Hepatocyte (in vitro differentiated cells): Measurements from ENCODE around the gene OR7C2. TPM values are rescaled to one million over a fixed set of nuclear protein-coding genes. Genes with fewer than 3 reads are reported as not detected.

Experiments
- DNase-seq: peaks from one replicate; pipeline ENCODE4 v3.0.0-alpha.2; 2016; ENCODE audit warnings: low spot score
- H2AFZ ChIP-seq: fragments of 200-600 bp; sonication (generic); 2 replicates; pipeline ENCODE4 v1.6.0; 2016; ENCODE audit warnings: antibody characterized with exemption, mild to moderate bottlenecking
- H3K27ac ChIP-seq: fragments of 200-600 bp; sonication (generic); 2 replicates; pipeline ENCODE4 v1.5.1; 2016; ENCODE audit warnings: mild to moderate bottlenecking
- H3K27me3 ChIP-seq: fragments of 200-600 bp; sonication (generic); 2 replicates; pipeline ENCODE4 v1.6.1; 2016
- H3K36me3 ChIP-seq: fragments of 200-600 bp; sonication (generic); replicated peaks from 2 replicates; pipeline ENCODE4 v1.5.1; 2016; ENCODE audit warnings: low read depth; ENCODE audit not compliant: insufficient read depth
- H3K4me1 ChIP-seq: fragments of 200-600 bp; sonication (generic); 2 replicates; pipeline ENCODE4 v1.5.1; 2016; ENCODE audit warnings: mild to moderate bottlenecking, moderate library complexity; ENCODE audit not compliant: insufficient read depth
- H3K4me2 ChIP-seq: fragments of 200-600 bp; sonication (generic); 2 replicates; pipeline ENCODE4 v1.6.0; 2016
- H3K4me3 ChIP-seq: fragments of 200-600 bp; sonication (generic); 2 replicates; pipeline ENCODE4 v1.5.1; 2016; ENCODE audit warnings: mild to moderate bottlenecking
- H3K79me2 ChIP-seq: fragments of 200-600 bp; sonication (generic); 2 replicates; pipeline ENCODE4 v1.6.0; 2017; ENCODE audit warnings: mild to moderate bottlenecking
- H3K9me2 ChIP-seq: fragments of 200-600 bp; sonication (generic); replicated peaks from 2 replicates; pipeline ENCODE4 v1.6.0; 2017; ENCODE audit warnings: mild to moderate bottlenecking; ENCODE audit not compliant: insufficient read depth
- H3K9me3 ChIP-seq: fragments of 200-600 bp; sonication (generic); 2 replicates; pipeline ENCODE4 v1.5.1; 2016; ENCODE audit warnings: low read depth, mild to moderate bottlenecking
- H4K20me1 ChIP-seq: fragments of 200-600 bp; sonication (generic); 2 replicates; pipeline ENCODE4 v1.6.0; 2016; ENCODE audit warnings: mild to moderate bottlenecking; ENCODE audit not compliant: insufficient read depth, poor library complexity, severe bottlenecking
- EZH2 ChIP-seq: fragments of 200-600 bp; sonication (generic); IDR thresholded peaks from 2 replicates; pipeline ENCODE4 v1.6.1; 2016; ENCODE audit warnings: antibody characterized with exemption, mild to moderate bottlenecking, borderline replicate concordance
- EZH2phosphoT487 ChIP-seq: fragments of 200-600 bp; sonication (generic); IDR thresholded peaks from one replicate; pipeline ENCODE4 v1.6.1; 2018; ENCODE audit warnings: antibody characterized with exemption, mild to moderate bottlenecking, low read depth, moderate library complexity; ENCODE audit not compliant: unreplicated experiment, severe bottlenecking
- WGBS: methylation state at CpG from one replicate; pipeline ENCODE4 v1.1.6; 2016; ENCODE audit warnings: low lambda C conversion rate; ENCODE audit errors: missing lambda C conversion rate; 5-methylcytosine and 5-hydroxymethylcytosine counted together
- polyA plus RNA-seq: library from polyadenylated mRNA; unstranded; fragments of >200 nt; fragmentation: Nextera tagmentation; extraction: Ambion mirVana; gene quantifications from 2 replicates; pipeline ENCODE4 v1.2.1, GENCODE V29; 2016
- total RNA-seq: library from RNA; depleted of rRNA; stranded (reverse); fragments of >200 nt; gene quantifications from 2 replicates; pipeline ENCODE4 v1.2.3, GENCODE V29; 2014
- TF ChIP-seq, protein P1 (sequence below): fragments of 200-600 bp; sonication (generic); IDR thresholded peaks from 2 replicates; pipeline ENCODE4 v1.5.1; 2016; ENCODE audit warnings: antibody characterized with exemption, mild to moderate bottlenecking; ENCODE audit not compliant: poor library complexity

The OR7C2 gene
- total and polyA plus RNA-seq, 2 experiments from 2014 or later = not detected

DNA sequence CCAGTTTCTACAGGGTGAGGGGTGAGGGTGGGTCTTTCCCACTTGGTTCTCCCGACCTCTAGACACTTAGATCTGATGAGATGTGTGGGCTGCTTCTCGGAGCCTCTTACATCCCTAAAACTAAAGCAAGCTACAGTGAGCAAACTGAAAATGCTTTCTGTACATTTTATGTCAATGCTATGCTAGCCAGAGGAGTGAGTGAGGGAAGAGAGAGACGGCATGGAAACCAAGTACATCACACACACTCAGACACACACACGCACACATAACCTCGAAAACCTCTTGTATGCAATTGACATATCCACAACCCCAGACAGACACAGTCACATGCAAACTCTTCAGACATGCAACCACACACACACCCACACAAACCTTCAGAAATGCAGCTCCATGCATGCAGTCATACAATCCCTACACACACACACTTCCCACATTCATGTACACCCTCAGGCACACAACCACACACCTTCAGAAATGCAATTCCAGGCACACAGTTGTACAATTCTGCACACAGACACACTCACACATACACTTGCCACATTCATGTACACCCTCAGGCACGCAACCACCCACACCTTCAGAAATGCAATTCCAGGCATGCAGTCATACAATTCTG lies 37.0 kb downstream of the OR7C2 start:
- 83% methylated on average over 6 of the region's 6 CpGs for WGBS
- TF ChIP-seq EZH2 (no peak), EZH2phosphoT487 (no peak)
- TF ChIP-seq, protein P1, sequence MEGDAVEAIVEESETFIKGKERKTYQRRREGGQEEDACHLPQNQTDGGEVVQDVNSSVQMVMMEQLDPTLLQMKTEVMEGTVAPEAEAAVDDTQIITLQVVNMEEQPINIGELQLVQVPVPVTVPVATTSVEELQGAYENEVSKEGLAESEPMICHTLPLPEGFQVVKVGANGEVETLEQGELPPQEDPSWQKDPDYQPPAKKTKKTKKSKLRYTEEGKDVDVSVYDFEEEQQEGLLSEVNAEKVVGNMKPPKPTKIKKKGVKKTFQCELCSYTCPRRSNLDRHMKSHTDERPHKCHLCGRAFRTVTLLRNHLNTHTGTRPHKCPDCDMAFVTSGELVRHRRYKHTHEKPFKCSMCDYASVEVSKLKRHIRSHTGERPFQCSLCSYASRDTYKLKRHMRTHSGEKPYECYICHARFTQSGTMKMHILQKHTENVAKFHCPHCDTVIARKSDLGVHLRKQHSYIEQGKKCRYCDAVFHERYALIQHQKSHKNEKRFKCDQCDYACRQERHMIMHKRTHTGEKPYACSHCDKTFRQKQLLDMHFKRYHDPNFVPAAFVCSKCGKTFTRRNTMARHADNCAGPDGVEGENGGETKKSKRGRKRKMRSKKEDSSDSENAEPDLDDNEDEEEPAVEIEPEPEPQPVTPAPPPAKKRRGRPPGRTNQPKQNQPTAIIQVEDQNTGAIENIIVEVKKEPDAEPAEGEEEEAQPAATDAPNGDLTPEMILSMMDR = no peak
- Histone ChIP-seq H3K4me3 (no peak overlapping the region), H3K4me2 (peak overlapping the region; percentile 74), H2AFZ (no peak overlapping the region), H3K27ac (no peak overlapping the region), H3K4me1 (no peaks in the 10 kb centered on the region), H3K79me2 (no peaks in the 10 kb centered on the region), H3K9me2 (no peaks in the 10 kb centered on the region), H3K36me3 (no peaks in the 10 kb centered on the region), H4K20me1 (no peaks in the 10 kb centered on the region), H3K27me3 (peaks cover 48% of the 10 kb centered on the region), H3K9me3 (no peaks in the 10 kb centered on the region)
- DNase-seq = no peak

DNA sequence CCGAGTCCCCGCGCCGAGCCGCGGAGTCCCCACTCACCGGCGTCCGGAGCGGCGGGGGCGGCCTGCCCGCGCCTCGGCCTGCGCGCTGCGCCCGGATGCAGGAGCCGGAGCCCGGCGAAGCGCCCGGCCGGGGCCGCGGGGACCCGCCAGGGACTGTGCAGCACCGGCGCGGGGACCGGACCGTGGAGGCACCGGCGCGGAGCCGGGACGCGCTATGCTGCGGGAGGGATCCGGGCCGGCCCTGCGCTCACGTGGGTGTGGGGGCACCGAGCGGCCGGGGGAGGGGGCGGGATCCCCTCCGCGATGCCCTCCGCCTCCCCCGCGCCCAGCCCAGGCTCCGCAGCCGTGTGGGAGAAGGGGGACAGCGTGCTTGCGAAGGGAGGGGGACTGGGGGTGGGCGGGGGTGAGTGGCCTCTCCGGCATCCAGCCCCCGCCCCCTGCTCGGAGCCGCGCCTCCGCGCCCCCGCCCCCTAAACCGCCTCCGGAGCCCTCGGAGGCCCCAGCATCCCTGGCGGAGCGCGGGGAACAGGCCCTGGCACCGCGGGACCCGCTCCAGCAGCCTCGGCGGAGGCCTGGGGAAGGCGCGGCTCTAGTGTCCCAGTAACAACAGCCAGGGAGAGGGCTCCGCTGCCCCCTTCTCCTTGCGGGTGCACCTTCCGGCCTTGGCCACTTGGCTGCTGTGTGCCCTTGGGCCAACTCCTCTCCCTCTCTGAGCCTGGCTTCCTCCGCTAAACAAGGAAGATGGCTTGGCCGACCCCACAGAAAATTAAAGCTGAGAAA lies 38.4 kb downstream of the OR7C2 start, which contains the start of gene SLC1A6:
SLC1A6 (minus strand) TSS at position 389 of the 780 bp plus-strand sequence. CDS start 6,954 bp downstream, outside the sequence.
- H3K4me3 ChIP-seq = peak within 1 kb of the TSS; percentile 20

DNA sequence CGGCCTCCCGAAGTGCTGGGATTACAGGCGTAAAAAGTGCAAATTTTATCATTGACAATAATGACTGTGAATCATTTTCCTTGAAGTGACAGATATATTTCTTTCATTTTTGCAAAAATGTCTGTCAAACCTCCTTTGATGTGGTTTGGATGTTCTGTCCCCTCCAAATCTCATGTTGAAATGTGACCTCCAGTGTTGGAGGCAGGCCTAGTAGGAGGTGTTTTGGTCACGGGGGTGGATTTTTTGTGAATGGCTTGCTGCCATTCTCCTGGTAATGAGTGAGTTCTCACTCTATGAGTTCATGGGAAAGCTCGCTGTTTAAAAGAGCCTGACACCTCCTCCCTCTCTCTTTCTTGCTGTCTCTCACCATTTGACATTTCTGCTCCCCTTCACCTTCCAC lies 43.8 kb downstream of the OR7C2 start:
- no peak overlapping the region for H3K27ac ChIP-seq
- H2AFZ ChIP-seq = no peak overlapping the region
- no peaks in the 10 kb centered on the region for H3K4me1 ChIP-seq
- H3K4me3 ChIP-seq = no peak overlapping the region
- DNase-seq = no peak
- H3K79me2 ChIP-seq = no peaks in the 10 kb centered on the region
- peaks cover 22% of the 10 kb centered on the region for H3K27me3 ChIP-seq
- TF ChIP-seq, protein P1 = no peak
- no peaks in the 10 kb centered on the region for H4K20me1 ChIP-seq
- no peaks in the 10 kb centered on the region for H3K36me3 ChIP-seq
- 77% methylated on average over 5 of the region's 5 CpGs for WGBS
- H3K4me2 ChIP-seq = no peak overlapping the region
- H3K9me3 ChIP-seq = no peaks in the 10 kb centered on the region
- no peaks in the 10 kb centered on the region for H3K9me2 ChIP-seq

More for the DNA sequence above, 38.4 kb downstream of the OR7C2 start, which contains the start of gene SLC1A6:
- peaks cover 48% of the 10 kb centered on the region for H3K27me3 ChIP-seq
- WGBS = 14% methylated on average over 6 of the region's 84 CpGs
- no peaks in the 10 kb centered on the region for H3K9me2 ChIP-seq
- peak; percentile 30 for DNase-seq
- no peak within 1 kb of the TSS for H2AFZ ChIP-seq
- H3K27ac ChIP-seq = no peak within 1 kb of the TSS
- H3K9me3 ChIP-seq = no peaks in the 10 kb centered on the region
- TF ChIP-seq EZH2phosphoT487 (no peak), EZH2 (no peak)
- TF ChIP-seq, protein P1 = no peak
- H3K4me2 ChIP-seq = peak within 1 kb of the TSS; percentile 74
- no peaks in the 10 kb centered on the region for H3K36me3 ChIP-seq
- H4K20me1 ChIP-seq = no peaks in the 10 kb centered on the region
- no peaks in the 10 kb centered on the region for H3K79me2 ChIP-seq
- H3K4me1 ChIP-seq = no peaks in the 10 kb centered on the region

Other genes starting within 250 kb of the OR7C2 start
- gene ADGRE2, start 162.9 kb upstream of the OR7C2 start, total RNA-seq = 0.16 and 0.57 TPM in 2 replicates
- 2.1 and 3.2 TPM in 2 replicates for gene ADGRE2, start 162.9 kb upstream of the OR7C2 start, polyA plus RNA-seq
- not detected in 2 replicates for gene OR7A5, start 106.3 kb upstream of the OR7C2 start, total RNA-seq
- 0.12 TPM in 1 of 2 replicates, not detected in the other for gene OR7A5, start 106.3 kb upstream of the OR7C2 start, polyA plus RNA-seq
- 0.03 TPM in 1 of 2 replicates, not detected in the other for gene OR7C1, start 106.3 kb upstream of the OR7C2 start, total RNA-seq
- gene OR7C1, start 106.3 kb upstream of the OR7C2 start, polyA plus RNA-seq = 0.02 and 1.2 TPM in 2 replicates
- gene OR7A10, start 92.6 kb upstream of the OR7C2 start, total RNA-seq = not detected in 2 replicates
- not detected in 2 replicates for gene OR7A10, start 92.6 kb upstream of the OR7C2 start, polyA plus RNA-seq
- not detected in 2 replicates for gene OR7A17, start 55.4 kb upstream of the OR7C2 start, total RNA-seq
- not detected in 2 replicates for gene OR7A17, start 55.4 kb upstream of the OR7C2 start, polyA plus RNA-seq
- 1.2 and 8.1 TPM in 2 replicates for gene SLC1A6, start 38.4 kb downstream of the OR7C2 start, total RNA-seq
- 4.6 and 7.1 TPM in 2 replicates for gene SLC1A6, start 38.4 kb downstream of the OR7C2 start, polyA plus RNA-seq
- gene CASP14, start 108.0 kb downstream of the OR7C2 start, total RNA-seq = not detected in 2 replicates
- not detected in 2 replicates for gene CASP14, start 108.0 kb downstream of the OR7C2 start, polyA plus RNA-seq
- not detected in 2 replicates for gene OR1I1, start 140.7 kb downstream of the OR7C2 start, total RNA-seq
- not detected in 2 replicates for gene OR1I1, start 140.7 kb downstream of the OR7C2 start, polyA plus RNA-seq
- gene SYDE1, start 165.9 kb downstream of the OR7C2 start, total RNA-seq = 14.5 and 17.8 TPM in 2 replicates
- gene SYDE1, start 165.9 kb downstream of the OR7C2 start, polyA plus RNA-seq = 15.2 and 18.5 TPM in 2 replicates